GM19035 (cell line): Measurements from ENCODE around the gene KRT13.
"Not testable (repeated sequence)": the region's sequence is repeated elsewhere in the genome, so short reads cannot be mapped to it uniquely, and the experiment has no call there.

ENCODE experiments used
- ATAC-seq: cut with Tn5 transposase; IDR thresholded peaks from one replicate; pipeline ENCODE4 v1.9.1; 2021; ENCODE audit not compliant: unreplicated experiment

The KRT13 gene

DNA sequence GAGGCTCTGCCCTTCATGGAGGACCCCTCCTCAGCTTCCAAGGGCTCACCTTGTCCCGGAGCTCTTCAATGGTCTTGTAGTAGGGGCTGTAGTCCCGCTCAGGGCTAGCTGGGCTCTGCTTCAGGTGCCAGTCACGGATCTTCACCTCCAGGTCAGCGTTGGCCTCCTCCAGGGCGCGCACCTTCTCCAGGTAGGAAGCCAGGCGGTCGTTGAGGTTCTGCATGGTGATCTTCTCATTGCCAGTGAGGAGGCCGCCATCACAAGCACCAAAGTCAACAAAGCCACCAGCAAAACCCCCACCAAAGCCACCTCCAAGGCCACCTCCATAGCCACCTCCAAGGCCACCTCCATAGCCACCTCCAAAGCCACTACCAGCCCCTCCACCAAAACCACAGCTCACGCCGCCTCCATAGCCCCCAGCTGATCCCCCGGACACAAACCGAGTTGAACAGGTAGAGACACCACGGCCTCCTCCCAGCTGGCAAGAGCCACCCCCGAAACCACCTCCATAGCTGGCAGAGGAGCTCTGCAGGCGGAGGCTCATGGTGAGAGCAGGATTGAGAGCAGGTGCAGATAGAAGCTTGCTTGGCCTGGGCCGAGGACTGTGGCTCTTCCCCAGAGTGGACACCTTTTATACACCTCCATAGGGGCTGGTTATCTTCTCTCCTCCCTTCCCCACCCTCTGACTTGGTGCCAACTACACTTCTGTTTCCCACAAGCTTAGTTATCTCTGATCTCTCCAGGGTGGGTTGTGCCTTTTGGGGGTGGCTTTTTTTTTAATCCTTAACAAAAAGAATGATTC is at the start of gene KRT13:
KRT13 (minus strand) TSS at position 606 of the 802 bp plus-strand sequence; CDS start at position 544, 62 bp downstream.
- ATAC-seq: no peak

DNA sequence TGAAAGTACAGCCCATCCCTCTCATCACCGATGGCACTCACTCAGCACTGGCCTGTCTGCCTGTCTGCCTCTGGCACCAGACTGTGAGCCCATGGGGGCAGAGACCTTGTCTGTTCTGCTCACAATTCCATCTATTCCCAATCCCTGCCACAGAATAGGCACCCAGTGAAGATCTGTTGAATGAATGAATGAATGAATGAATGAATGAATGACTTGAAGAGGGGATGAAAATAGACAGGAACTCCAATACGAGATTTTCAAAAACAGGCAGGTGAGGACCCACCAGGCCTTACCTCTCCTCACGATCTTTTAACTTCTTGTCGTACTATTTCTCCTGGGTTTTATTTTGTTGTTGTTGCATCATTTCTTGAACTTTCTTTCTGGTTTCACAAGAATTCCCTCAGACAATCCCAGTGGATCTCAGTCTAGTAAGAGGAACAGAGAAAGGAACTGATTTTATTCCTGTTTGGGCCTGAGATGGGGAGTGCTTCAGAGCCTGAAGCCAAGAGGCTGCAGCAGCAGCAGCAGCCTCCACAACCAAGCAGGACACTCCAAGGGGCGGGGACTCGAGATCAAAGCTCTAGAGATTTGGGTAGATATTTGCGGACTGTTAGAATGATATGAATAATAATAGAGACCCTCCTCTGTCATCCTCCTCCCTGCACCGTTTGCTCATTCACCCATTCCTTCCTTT is 48.7 kb upstream of the KRT13 start:
- no peak for ATAC-seq

DNA sequence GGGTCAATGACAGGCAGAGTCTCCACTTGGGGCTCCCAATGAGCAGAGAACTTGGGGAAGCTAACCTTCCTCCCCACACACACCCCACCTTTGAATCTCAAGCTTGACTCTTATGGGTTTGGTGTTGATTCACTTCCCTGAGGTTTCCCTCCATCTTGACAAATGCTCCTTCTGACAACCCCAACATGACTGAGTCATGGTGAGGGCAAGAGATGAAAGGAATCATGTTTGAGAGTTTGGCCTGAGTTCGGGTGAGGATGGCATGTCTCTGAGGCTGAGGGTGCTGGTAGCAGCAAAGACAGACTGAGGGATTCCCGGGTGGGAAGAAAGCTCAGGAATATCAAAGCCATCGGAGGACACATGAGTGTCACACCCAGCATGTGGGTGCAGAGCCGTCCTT is 47.8 kb upstream of the KRT13 start:
- no peak for ATAC-seq

- ATAC-seq: no peak
These were observed 47.0 kb upstream of the KRT13 start for GRCh38 chr17:41552455-41552854.

DNA sequence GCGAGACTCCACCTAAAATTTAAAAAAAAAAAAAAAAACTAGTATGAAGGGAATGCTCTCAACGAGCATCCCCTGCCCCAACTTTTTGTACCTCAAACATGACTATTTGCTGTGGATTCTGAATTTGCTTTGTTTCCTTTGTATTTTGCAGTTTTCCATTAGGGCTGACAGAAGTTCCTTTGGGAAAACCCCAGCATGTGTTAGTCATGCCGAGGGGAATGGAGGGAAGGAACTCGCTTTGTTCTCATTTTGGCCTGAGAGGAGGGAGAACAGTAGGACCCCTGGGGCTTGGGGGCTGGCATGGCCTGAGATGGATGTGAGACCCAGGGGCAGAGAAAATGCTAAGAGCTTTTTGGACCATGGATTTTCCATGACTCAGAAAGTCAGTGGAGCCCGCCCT is 46.0 kb upstream of the KRT13 start:
- ATAC-seq: no peak

- ATAC-seq: no peak
These were observed 44.2 kb upstream of the KRT13 start for GRCh38 chr17:41549596-41550039.

DNA sequence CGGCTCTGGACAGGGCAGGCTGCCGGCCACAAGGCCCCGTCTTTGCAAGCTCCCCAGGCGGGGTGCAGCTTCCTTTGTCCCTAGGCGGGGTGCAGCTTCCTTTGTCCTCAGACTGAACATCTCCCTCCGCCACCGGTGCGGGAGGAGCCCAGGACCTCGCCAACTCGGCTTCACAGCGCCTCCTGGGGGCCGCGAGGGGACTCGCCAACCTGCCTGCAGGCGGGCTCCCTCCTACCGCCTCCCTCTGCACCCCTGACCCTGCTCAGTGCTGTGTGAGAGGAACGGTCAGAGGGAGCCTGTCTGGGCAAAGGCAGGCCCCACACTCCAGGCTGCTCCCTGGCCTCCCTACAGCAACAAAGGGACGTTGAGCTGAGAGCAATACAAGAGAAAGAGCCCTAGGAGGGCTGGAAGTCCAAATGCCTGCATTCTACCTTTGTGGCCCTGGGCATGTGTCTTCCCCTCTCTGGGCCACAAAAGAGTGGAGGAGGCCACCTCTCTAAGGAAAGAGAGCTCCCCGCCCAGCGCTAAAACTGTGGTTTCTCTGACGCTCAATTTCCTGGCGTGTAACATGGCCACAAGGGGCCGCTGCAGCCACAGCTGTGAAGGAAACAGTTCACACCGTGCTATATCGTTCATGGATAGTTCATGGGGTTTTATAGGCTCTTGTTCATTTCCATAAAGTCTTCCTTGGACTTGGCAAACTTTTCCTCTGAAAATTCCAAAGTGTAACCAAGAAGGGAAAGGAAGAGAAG is 43.6 kb upstream of the KRT13 start:
- ATAC-seq: no peak

DNA sequence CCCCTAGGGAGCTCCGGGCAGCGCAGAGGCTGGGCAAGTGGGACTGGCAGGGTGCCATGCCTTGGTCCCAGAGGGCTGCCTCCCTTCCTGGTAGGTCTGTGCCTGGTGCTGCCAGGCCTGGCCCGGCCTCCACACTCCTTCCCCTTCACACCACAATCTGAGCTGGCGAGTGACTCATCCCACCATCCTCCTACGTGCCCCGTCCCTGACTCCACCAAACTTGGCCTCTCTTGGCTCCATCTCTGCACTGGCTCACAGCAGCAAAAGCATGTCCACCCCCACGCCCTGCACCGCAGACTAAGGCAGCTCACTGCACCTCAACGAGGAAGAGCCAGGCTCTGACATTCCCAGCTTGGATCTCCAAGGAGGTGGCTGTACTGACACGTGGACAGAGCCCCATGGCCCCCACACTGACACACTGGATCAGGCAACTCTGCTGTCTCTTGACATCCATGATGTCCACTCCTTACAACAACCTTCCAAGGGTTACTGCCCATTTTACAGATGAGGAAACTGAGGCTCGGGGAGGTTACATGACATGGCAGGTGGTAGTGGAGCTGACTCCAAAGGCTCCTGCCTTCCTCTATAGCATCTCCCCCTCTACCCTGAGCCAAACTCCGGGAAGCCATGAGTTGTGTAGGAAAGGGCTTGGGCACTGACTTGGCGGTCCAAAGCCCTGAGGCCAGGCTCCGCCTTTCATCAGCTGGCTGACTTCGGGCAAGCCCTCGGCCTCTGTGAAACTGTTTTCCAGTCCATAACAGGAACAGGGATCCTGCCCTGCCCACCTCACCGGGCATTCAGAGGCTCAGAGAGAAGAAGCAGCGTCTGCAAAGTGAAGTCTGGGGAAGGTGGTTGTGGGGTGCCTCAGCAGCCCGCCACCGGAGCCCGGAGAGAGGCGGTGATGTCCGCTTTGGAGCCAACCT is 42.8 kb upstream of the KRT13 start:
- ATAC-seq: no peak

DNA sequence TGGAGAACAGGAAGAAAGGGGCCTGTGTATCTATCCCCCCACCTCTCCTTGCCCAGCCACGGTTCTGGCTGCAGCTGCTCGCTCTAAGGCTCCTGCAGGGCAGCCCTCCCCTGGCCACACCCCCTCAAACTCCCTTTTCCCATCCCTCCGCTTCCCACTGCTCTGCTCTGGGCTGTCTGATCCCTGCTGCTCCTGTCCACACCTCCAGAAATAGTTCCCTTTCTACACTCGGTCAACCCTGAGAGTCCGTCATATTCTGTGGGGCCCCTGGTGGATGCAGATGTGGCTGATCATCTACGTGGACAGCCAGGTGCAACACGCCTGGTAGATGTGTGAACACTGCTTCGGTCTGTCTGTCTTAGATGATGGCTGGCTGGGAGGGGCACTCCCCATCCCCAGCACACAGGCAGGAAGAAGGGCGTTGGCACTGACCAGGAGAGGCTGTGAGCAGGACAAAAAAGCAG is 42.0 kb upstream of the KRT13 start:
- ATAC-seq: no peak

DNA sequence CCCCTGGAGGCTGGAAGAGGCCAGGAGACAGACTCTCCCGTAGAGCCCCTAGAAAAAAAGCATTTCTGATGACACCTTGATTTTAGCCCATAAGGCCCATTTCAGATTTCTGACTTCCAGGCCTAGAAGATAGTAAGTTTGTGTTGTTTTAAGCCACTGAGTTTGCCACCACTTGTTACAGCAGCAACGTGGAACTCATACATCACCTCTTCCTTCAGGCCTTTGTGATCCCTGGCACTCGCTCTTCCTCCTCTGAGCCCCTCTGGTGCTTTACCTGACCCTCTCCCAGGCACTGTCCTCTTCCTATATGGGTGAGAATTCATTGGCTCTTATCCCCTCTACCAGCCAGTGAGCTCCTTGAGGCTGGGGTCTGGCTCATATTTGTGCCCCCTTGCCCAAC is 41.4 kb upstream of the KRT13 start:
- ATAC-seq: no peak

- no peak for ATAC-seq
These were observed 40.5 kb upstream of the KRT13 start for GRCh38 chr17:41545829-41546410.

- no peak for ATAC-seq
These were observed 39.5 kb upstream of the KRT13 start for GRCh38 chr17:41544935-41545334.

- no peak for ATAC-seq
These were observed 39.1 kb upstream of the KRT13 start for GRCh38 chr17:41544491-41544892.

GRCh38 chr17:41542786-41543185 is 37.4 kb upstream of the KRT13 start:
- not testable (repeated sequence) for ATAC-seq

DNA sequence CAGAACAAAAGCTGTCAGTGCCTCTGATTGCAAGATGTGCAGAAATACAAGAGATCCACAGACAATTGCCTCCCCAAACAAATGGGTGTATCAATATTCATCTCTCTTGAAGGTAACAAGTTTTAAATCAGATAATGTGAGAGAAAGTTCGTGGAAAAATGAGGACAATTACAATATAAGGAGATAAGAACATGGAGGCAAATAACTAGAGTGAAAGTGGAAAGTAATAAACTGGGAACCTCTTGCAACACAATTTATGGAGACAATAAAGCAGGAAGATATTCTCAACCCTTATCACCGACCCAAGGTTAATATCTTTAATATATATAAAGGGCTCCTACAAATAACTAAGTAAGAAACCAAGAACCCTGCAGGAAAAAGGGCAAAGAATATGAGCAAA is 36.9 kb upstream of the KRT13 start:
- no peak for ATAC-seq

- ATAC-seq: no peak
These were observed 35.7 kb upstream of the KRT13 start for GRCh38 chr17:41540921-41541625.

GRCh38 chr17:41539979-41540701 is 34.7 kb upstream of the KRT13 start:
- ATAC-seq: no peak

DNA sequence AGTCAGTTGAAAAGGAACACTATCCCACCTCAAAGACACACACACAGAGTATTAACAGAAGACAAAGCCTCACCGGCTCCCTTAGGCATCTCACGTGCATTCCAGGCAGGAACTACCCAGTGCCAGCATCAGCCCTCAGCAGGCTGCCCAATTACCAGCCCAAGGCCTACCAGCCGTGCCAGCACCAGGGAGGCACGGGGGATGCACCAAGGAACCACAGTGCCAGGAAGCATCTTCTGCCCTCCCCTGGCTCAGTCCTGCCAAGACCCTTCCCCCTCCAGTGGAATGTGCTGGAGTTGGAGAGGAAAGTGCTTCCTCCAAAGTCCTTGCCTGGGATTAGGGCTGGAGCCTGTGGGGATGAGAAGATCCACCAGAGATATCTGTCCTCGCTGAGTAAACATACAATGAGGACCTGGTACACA is 33.7 kb upstream of the KRT13 start:
- no peak for ATAC-seq

- no peak for ATAC-seq
These were observed 33.2 kb upstream of the KRT13 start for GRCh38 chr17:41538565-41538991.
